PFSK-1 (cell line): ENCODE data around the gene SAC3D1.

Source experiments
- POLR2AphosphoS5 ChIP-seq: IDR thresholded peaks from 2 replicates; pipeline ENCODE4 v1.6.1; 2012; ENCODE audit warnings: low read depth, mild to moderate bottlenecking, control low read depth, low read length, moderate library complexity
- SIN3A ChIP-seq: IDR thresholded peaks from 2 replicates; pipeline ENCODE4 v1.6.1; 2012; ENCODE audit warnings: mild to moderate bottlenecking, low read length, moderate library complexity, borderline replicate concordance; ENCODE audit not compliant: insufficient read depth

- no peak for TF ChIP-seq POLR2AphosphoS5
- no peak for TF ChIP-seq SIN3A
Measured at GRCh38 chr11:64994318-64994717, 46.7 kb upstream of the SAC3D1 start.
